Mesendoderm (in vitro differentiated cells): ENCODE results near the gene ALG9.
"Not testable (repeated sequence)": the region's sequence is repeated elsewhere in the genome, so short reads cannot be mapped to it uniquely, and the experiment has no call there.

Experiments
- DNase-seq: peaks from one replicate; pipeline ENCODE4 v3.0.0; 2013
- H2AK5ac ChIP-seq: 2 replicates; pipeline ENCODE4 v1.6.1; 2013; ENCODE audit warnings: low read length, inconsistent platforms
- H2BK120ac ChIP-seq: 2 replicates; pipeline ENCODE4 v1.6.1; 2013; ENCODE audit warnings: low read depth, mild to moderate bottlenecking, low read length, moderate library complexity, mixed read lengths
- H2BK15ac ChIP-seq: replicated peaks from 2 replicates; pipeline ENCODE4 v1.6.1; 2013; ENCODE audit warnings: low read depth, mild to moderate bottlenecking, moderate library complexity
- H2BK5ac ChIP-seq: 2 replicates; pipeline ENCODE4 v1.6.1; 2013; ENCODE audit warnings: low read length, inconsistent platforms
- H3K18ac ChIP-seq: 2 replicates; pipeline ENCODE4 v1.6.1; 2013; ENCODE audit warnings: mild to moderate bottlenecking, low read length, mixed read lengths
- H3K23ac ChIP-seq: one replicate; pipeline ENCODE4 v1.6.1; 2013; ENCODE audit warnings: low read length
- H3K27ac ChIP-seq: 2 replicates; pipeline ENCODE4 v1.5.1; 2013; ENCODE audit warnings: low read depth, mild to moderate bottlenecking, inconsistent platforms, low read length, moderate library complexity
- H3K27me3 ChIP-seq: 2 replicates; pipeline ENCODE4 v1.6.1; 2013; ENCODE audit warnings: low read length, control low read depth, mild to moderate bottlenecking, inconsistent platforms; ENCODE audit not compliant: insufficient read depth, poor library complexity
- H3K36me3 ChIP-seq: 2 replicates; pipeline ENCODE4 v1.6.1; 2013; ENCODE audit warnings: low read length, inconsistent platforms; ENCODE audit not compliant: control insufficient read depth, insufficient read depth
- H3K4ac ChIP-seq: one replicate; pipeline ENCODE4 v1.6.1; 2013; ENCODE audit warnings: low read depth, mild to moderate bottlenecking, low read length, moderate library complexity
- H3K4me1 ChIP-seq: 2 replicates; pipeline ENCODE4 v1.6.1; 2013; ENCODE audit warnings: low read depth, low read length, inconsistent platforms; ENCODE audit not compliant: control insufficient read depth
- H3K4me2 ChIP-seq: 2 replicates; pipeline ENCODE4 v1.6.1; 2013; ENCODE audit warnings: low read length
- H3K4me3 ChIP-seq: 2 replicates; pipeline ENCODE4 v1.5.1; 2013; ENCODE audit warnings: mild to moderate bottlenecking, low read length
- H3K56ac ChIP-seq: one replicate; pipeline ENCODE4 v1.6.1; 2013; ENCODE audit warnings: low read length
- H3K79me1 ChIP-seq: 2 replicates; pipeline ENCODE4 v1.6.1; 2013; ENCODE audit warnings: low read length, inconsistent platforms
- H3K79me2 ChIP-seq: 2 replicates; pipeline ENCODE4 v1.6.1; 2013; ENCODE audit warnings: mild to moderate bottlenecking, low read length; ENCODE audit not compliant: control insufficient read depth, insufficient read depth
- H3K9ac ChIP-seq: 2 replicates; pipeline ENCODE4 v1.6.1; 2013; ENCODE audit warnings: low read length, inconsistent platforms
- H4K5ac ChIP-seq: one replicate; pipeline ENCODE4 v1.6.1; 2013; ENCODE audit warnings: low read length
- H4K8ac ChIP-seq: one replicate; pipeline ENCODE4 v1.6.1; 2013; ENCODE audit warnings: low read depth, mild to moderate bottlenecking, control low read depth, low read length, moderate library complexity
- WGBS: extraction: QIAGEN DNeasy Blood & Tissue Kit; methylation state at CpG from one replicate; pipeline ENCODE4 v1.1.7; 2013; ENCODE audit warnings: low lambda C conversion rate, missing lambda C conversion rate; ENCODE audit not compliant: insufficient coverage; ENCODE audit errors: extremely low coverage; 5-methylcytosine and 5-hydroxymethylcytosine counted together

The ALG9 gene

DNA sequence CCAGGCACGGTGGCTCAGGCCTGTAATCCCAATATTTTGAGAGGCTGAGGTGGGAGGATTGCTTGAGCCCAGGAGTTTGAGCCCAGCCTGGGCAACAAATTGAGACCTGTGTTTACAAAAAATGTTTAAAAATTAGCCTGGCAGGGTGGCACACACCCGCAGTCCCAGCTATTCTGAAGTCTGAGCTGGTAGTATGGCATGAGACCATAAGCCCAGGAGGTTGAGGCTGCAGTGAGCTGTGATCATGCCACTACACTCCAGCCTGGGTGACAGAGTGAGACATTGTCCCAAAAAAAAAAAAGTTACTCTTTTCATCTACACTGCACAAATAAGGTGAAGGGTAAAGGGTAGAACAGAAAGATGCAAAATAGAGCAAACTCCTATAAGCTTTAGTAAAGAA, 82.9 kb downstream of the ALG9 start:
- H3K4ac ChIP-seq, result no peak overlapping the region
- no peak overlapping the region for H3K27ac ChIP-seq
- no peak overlapping the region for H4K5ac ChIP-seq
- no peak overlapping the region for H3K23ac ChIP-seq
- no peak overlapping the region for H3K18ac ChIP-seq
- no peaks in the 10 kb centered on the region for H3K36me3 ChIP-seq
- H3K4me2 ChIP-seq, result no peak overlapping the region
- no peak overlapping the region for H2BK5ac ChIP-seq
- H3K56ac ChIP-seq, result no peak overlapping the region
- H3K4me1 ChIP-seq, result no peaks in the 10 kb centered on the region
- H3K9ac ChIP-seq, result no peak overlapping the region
- no peaks in the 10 kb centered on the region for H3K27me3 ChIP-seq
- WGBS, result no CpG with 5 or more reads among the region's 2 CpGs
- H3K79me2 ChIP-seq, result no peaks in the 10 kb centered on the region
- H2BK15ac ChIP-seq, result no peak overlapping the region
- no peak overlapping the region for H2BK120ac ChIP-seq
- H3K4me3 ChIP-seq, result no peak overlapping the region
- H2AK5ac ChIP-seq, result no peak overlapping the region
- H4K8ac ChIP-seq, result no peak overlapping the region
- no peak for DNase-seq
- no peaks in the 10 kb centered on the region for H3K79me1 ChIP-seq

DNA sequence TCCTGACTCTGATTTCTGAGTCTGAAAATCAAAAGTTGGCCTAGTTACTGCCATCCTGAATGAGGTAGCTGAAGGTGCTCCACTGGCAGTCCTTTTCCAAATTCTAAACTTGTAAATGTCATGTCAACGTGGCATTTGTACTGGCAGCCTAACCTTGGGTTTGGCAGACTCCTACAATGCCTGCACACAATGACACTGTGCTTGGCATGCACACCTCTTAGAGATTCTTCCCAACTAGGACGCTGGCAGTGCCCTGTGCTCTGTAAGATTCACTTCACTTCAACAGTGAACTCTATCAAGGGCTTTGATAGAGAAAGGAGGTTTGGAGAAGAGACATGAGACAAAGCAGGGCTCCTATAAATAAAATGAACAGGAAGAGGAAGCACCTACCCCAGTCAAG, 83.3 kb downstream of the ALG9 start:
- no peak for DNase-seq
- Histone ChIP-seq H4K8ac (no peak overlapping the region), H3K9ac (no peak overlapping the region), H3K4me3 (no peak overlapping the region), H2BK120ac (no peak overlapping the region), H3K18ac (no peak overlapping the region), H3K36me3 (no peaks in the 10 kb centered on the region), H3K27ac (no peak overlapping the region), H2BK15ac (no peak overlapping the region), H3K27me3 (no peaks in the 10 kb centered on the region), H3K4me1 (no peaks in the 10 kb centered on the region), H2AK5ac (no peak overlapping the region), H3K79me2 (no peaks in the 10 kb centered on the region), H3K79me1 (no peaks in the 10 kb centered on the region), H3K23ac (no peak overlapping the region), H2BK5ac (no peak overlapping the region), H4K5ac (no peak overlapping the region), H3K4me2 (no peak overlapping the region), H3K4ac (no peak overlapping the region), H3K56ac (no peak overlapping the region)
- no CpG with 5 or more reads among the region's 2 CpGs for WGBS

DNA sequence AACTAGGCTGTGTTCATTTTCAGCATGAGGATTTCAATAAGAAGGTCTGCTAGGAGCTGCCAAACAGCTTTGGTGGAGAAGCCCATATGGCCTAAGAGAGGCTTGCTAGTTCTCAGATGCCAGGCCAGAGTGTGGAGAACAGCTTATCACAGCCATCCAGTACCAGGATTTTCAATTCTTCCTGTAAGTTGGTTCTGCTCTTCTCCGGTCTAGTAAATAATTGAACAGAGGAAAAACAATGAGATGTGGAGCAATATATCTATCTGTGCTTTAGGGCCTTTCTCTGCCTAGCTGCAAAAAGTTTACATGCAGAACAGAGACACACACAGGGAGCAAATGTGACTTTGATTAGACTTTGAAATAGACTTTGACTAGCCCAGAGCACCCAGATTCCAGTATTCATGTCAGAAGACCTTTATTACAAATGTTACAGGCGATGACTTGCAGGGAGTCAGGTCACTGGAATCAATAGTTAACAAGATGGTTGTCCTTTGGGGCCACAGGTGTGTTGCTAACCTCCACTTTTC, 85.4 kb downstream of the ALG9 start:
- Histone ChIP-seq H3K56ac (no peak overlapping the region), H3K27me3 (no peaks in the 10 kb centered on the region), H4K8ac (no peak overlapping the region), H3K23ac (no peak overlapping the region), H3K4me1 (no peaks in the 10 kb centered on the region), H3K27ac (no peak overlapping the region), H3K18ac (no peak overlapping the region), H2BK120ac (no peak overlapping the region), H4K5ac (no peak overlapping the region), H2BK5ac (no peak overlapping the region), H3K79me1 (no peaks in the 10 kb centered on the region), H3K79me2 (no peaks in the 10 kb centered on the region), H3K36me3 (no peaks in the 10 kb centered on the region), H2AK5ac (no peak overlapping the region), H3K4me3 (no peak overlapping the region), H2BK15ac (no peak overlapping the region), H3K4ac (no peak overlapping the region), H3K9ac (no peak overlapping the region), H3K4me2 (no peak overlapping the region)
- DNase-seq, result no peak
- WGBS, result no CpG with 5 or more reads among the region's 2 CpGs

DNA sequence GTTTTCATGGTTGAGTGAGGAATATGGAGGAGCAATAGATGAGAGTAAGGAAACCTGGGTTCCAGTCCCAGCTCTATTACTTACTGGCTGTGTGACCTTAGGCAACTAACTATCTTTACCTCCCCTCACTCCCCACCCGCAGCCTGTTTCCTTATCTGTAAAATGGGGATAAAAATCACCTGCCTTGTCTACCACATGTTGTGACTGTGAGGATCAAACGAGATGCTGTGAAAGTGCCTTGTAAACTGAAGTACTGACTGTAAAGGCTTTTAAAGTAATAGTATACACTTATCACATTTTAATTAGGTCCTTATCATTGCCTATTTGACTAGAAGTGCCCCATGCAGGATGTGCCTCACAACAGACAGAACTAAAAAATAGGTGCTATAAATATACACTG, 86.3 kb downstream of the ALG9 start:
- Histone ChIP-seq H3K4me2 (no peak overlapping the region), H2BK5ac (no peak overlapping the region), H4K8ac (no peak overlapping the region), H3K4me3 (no peak overlapping the region), H2BK15ac (no peak overlapping the region), H3K79me2 (no peaks in the 10 kb centered on the region), H2AK5ac (no peak overlapping the region), H4K5ac (no peak overlapping the region), H3K27ac (no peak overlapping the region), H3K18ac (no peak overlapping the region), H3K23ac (no peak overlapping the region), H3K79me1 (no peaks in the 10 kb centered on the region), H3K4me1 (no peaks in the 10 kb centered on the region), H3K9ac (no peak overlapping the region), H3K4ac (no peak overlapping the region), H2BK120ac (no peak overlapping the region), H3K36me3 (no peaks in the 10 kb centered on the region), H3K27me3 (no peaks in the 10 kb centered on the region), H3K56ac (no peak overlapping the region)
- peak; percentile 85 for DNase-seq
- WGBS, result no CpG with 5 or more reads among the region's 2 CpGs

DNA sequence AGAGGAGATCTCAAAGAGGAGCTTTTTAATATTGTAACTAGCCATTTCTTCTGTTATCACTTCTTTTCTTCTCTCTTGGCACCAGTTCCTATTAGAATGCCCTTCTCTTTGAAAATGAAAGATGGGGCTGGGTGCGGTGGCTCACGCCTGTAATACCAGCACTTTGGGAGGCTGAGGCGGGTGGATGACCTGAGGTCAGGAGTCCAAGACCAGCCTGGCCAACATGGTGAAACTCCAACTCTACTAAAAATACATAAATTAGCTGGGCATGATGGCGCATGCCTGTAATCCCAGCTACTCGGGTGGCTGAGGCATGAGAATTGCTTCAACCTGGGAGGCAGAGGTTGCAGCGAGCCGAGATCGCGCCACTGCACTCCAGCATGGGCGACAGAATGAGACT, 87.1 kb downstream of the ALG9 start:
- not testable (repeated sequence) for DNase-seq, H2BK120ac ChIP-seq, H3K23ac ChIP-seq, H3K4ac ChIP-seq, H3K9ac ChIP-seq, H3K18ac ChIP-seq, H2BK5ac ChIP-seq, H3K79me2 ChIP-seq, H3K27ac ChIP-seq, H3K36me3 ChIP-seq, H3K4me1 ChIP-seq, H2AK5ac ChIP-seq, H4K5ac ChIP-seq, H2BK15ac ChIP-seq, H3K27me3 ChIP-seq, H3K79me1 ChIP-seq, H3K4me2 ChIP-seq, H4K8ac ChIP-seq, H3K4me3 ChIP-seq, H3K56ac ChIP-seq
- no CpG with 5 or more reads among the region's 10 CpGs for WGBS

DNA sequence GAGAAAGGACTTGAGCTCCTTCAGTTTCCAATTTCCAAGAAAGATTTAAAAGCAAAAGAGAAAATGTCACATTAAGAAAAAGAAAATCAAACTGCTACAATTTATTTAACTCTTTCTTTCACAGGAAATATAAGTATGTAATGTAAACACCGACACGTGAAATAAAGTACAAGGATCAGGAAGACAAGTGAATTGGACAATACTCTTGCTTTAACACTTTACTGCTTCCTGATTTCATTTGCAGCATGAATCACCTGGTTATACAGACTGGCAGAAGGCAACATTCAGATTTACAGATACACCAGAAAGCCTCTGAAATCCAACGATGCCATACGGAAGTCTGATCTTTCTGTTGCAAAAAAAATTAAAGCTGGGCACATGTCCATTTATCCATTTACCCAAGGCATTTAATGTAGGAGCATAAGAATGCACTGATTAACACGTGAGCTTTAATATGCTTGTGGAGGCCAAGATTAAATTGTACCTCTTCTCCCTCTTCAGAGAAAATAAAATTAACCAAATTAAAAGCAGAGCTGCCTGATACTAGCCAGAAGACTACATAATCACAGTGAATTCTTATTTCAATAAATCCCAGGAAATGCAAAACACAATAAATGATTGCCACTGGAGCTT, 89.2 kb downstream of the ALG9 start:
- H3K4ac ChIP-seq, result no peak overlapping the region
- H3K23ac ChIP-seq, result no peak overlapping the region
- H2BK5ac ChIP-seq, result no peak overlapping the region
- H3K56ac ChIP-seq, result no peak overlapping the region
- no peak overlapping the region for H3K4me2 ChIP-seq
- H4K5ac ChIP-seq, result no peak overlapping the region
- no peaks in the 10 kb centered on the region for H3K27me3 ChIP-seq
- DNase-seq, result no peak
- no CpG with 5 or more reads among the region's 5 CpGs for WGBS
- no peaks in the 10 kb centered on the region for H3K79me2 ChIP-seq
- no peak overlapping the region for H3K27ac ChIP-seq
- no peak overlapping the region for H2BK120ac ChIP-seq
- H3K18ac ChIP-seq, result no peak overlapping the region
- no peak overlapping the region for H3K4me3 ChIP-seq
- H4K8ac ChIP-seq, result no peak overlapping the region
- no peaks in the 10 kb centered on the region for H3K4me1 ChIP-seq
- H2BK15ac ChIP-seq, result no peak overlapping the region
- no peaks in the 10 kb centered on the region for H3K36me3 ChIP-seq
- H3K79me1 ChIP-seq, result no peaks in the 10 kb centered on the region
- H2AK5ac ChIP-seq, result no peak overlapping the region
- H3K9ac ChIP-seq, result no peak overlapping the region
